ENCODE measurements around the gene TOLLIP. TPM values are rescaled to one million over a fixed set of nuclear protein-coding genes. Genes with fewer than 3 reads are reported as not detected.

The TOLLIP gene
- total RNA-seq, 4 donors from 2014 or later, result 53.0 to 106 (median 63.6) TPM

DNA sequence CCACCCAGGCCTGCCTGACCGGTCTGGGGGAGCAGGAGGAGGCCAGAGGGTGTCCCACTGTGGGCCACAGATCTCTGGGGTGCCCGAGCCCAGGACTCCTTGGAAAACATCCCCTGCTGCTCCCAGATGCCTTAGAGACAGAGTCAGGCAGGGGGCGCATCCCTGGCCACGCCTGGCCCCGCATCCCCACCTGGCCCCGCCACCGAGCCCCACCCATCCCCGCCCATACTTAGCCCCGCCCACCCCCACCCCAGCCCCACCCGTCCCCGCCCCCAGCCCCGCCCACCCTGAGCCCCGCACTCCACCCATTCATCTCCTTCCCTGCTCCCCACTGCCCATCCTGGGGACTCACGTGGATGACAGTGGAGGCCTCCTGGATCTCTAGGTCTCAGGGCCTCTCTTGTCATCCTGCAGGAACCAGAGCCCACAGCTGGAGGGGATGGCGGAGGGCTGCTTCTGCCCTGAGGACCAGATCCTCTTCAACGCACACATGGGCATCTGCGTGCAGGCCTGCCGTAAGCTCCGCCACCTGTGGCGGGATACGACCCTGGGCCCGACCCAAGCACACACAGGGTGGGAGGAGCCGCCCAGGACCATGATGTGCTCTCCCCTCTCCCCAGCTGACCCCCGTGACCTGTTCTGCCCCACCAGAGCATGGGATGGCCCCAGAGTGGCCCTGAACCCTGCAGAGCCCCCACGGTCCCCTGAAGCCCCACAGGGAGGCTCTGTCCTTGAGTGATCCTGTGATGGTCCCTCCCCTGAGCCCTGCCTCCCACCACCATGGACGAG lies 53.0 kb downstream of the TOLLIP start:
- 63% methylated on average over 4 of the region's 26 CpGs; no CpG with 5 or more reads in 1 of the 2 donors for WGBS, 2 donors
- no peak for TF ChIP-seq CTCF (IDR thresholded peaks at IDR 0.05)
- no peak for TF ChIP-seq POLR2A (IDR thresholded peaks at IDR 0.05)
- no peak for DNase-seq
- no peak overlapping the region for H3K4me3 ChIP-seq
- intact Hi-C loops (cut with DNase I), result no loop called here
- H3K4me1 ChIP-seq, result peaks cover 0 to under 1% (median 0%) of the 10 kb centered on the region in 3 donors
- H3K27me3 ChIP-seq, result peaks cover 0 to 9% (median 0%) of the 10 kb centered on the region in 4 donors
- no peaks in the 10 kb centered on the region for H3K36me3 ChIP-seq
- H3K27ac ChIP-seq, result no peak overlapping the region
- no peaks in the 10 kb centered on the region for H3K9me3 ChIP-seq

DNA sequence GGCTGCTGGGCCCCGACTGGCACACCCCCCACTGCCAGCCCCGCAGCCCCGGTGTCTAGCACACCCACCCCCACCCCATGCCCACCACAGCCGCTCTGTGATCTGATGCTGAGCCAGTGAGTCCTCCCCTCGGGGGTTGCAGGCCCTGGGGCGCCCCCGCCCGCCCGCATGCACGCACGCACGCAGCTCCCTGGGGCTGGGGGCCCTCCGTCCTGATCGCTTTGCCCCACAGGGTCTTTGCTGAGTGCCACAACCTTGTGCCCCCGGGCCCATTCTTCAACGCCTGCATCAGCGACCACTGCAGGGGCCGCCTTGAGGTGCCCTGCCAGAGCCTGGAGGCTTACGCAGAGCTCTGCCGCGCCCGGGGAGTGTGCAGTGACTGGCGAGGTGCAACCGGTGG lies 54.3 kb downstream of the TOLLIP start:
- Histone ChIP-seq H3K36me3 (no peaks in the 10 kb centered on the region), H3K4me1 (no peaks in the 10 kb centered on the region), H3K4me3 (no peak overlapping the region), H3K27ac (no peak overlapping the region), H3K9me3 (no peaks in the 10 kb centered on the region), H3K27me3 (peaks cover 0 to 9% (median 0%) of the 10 kb centered on the region in 4 donors)
- no peak for DNase-seq
- TF ChIP-seq CTCF (IDR thresholded peaks at IDR 0.05) (no peak), POLR2A (IDR thresholded peaks at IDR 0.05) (no peak)
- 78% methylated on average over 6 of the region's 24 CpGs; no CpG with 5 or more reads in 1 of the 2 donors for WGBS, 2 donors
- intact Hi-C loops (cut with DNase I), result no loop called here

DNA sequence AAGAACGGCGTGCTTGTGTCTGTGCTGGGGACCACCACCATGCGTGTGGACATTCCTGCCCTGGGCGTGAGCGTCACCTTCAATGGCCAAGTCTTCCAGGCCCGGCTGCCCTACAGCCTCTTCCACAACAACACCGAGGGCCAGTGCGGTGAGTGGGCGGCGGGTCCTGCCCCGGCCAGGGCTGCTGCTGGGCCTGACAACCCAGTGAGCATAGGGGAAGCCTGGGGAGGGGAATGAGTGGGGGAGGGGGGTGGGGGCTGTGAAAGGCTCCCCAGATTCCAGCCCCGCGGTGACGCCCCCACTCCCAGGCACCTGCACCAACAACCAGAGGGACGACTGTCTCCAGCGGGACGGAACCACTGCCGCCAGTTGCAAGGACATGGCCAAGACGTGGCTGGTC lies 54.7 kb downstream of the TOLLIP start:
- intact Hi-C loops (cut with DNase I), result no loop called here

DNA sequence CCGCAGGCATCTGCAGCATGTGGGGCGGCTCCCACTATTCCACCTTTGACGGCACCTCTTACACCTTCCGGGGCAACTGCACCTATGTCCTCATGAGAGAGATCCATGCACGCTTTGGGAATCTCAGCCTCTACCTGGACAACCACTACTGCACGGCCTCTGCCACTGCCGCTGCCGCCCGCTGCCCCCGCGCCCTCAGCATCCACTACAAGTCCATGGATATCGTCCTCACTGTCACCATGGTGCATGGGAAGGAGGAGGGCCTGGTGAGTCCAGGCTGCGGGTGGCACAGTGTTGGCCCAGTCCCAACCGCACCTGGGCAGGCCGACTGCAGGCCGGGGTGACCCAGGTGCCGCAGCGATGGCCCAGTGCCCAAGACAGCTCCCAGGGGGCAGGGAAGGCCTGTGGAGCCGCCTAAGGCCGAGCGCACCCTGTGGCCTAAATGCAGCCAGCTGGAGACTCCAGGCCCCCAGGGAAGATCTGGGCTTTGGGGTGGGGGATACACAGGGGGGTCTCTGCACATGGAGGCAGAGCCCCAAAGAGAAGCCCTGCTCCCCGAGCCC lies 55.3 kb downstream of the TOLLIP start:
- intact Hi-C loops (cut with DNase I), result no loop called here
- Histone ChIP-seq H3K27me3 (peaks cover 0 to 9% (median 0%) of the 10 kb centered on the region in 4 donors), H3K27ac (no peak overlapping the region), H3K9me3 (no peaks in the 10 kb centered on the region), H3K4me3 (no peak overlapping the region), H3K4me1 (no peaks in the 10 kb centered on the region), H3K36me3 (no peaks in the 10 kb centered on the region)
- no peak for DNase-seq
- 83 to 93% methylated on average over 5 to 8 of the region's 22 CpGs for WGBS, 2 donors
- TF ChIP-seq POLR2A (IDR thresholded peaks at IDR 0.05) (no peak), CTCF (IDR thresholded peaks at IDR 0.05) (no peak)

More for the DNA sequence above, 54.7 kb downstream of the TOLLIP start:
- Histone ChIP-seq H3K27me3 (peaks cover 0 to 9% (median 0%) of the 10 kb centered on the region in 4 donors), H3K4me3 (no peak overlapping the region), H3K36me3 (no peaks in the 10 kb centered on the region), H3K4me1 (no peaks in the 10 kb centered on the region), H3K27ac (no peak overlapping the region), H3K9me3 (no peaks in the 10 kb centered on the region)
- DNase-seq, result no peak
- TF ChIP-seq CTCF (IDR thresholded peaks at IDR 0.05), result no peak
- no peak for TF ChIP-seq POLR2A (IDR thresholded peaks at IDR 0.05)
- 78 to 90% methylated on average over 6 of the region's 19 CpGs for WGBS, 2 donors

DNA sequence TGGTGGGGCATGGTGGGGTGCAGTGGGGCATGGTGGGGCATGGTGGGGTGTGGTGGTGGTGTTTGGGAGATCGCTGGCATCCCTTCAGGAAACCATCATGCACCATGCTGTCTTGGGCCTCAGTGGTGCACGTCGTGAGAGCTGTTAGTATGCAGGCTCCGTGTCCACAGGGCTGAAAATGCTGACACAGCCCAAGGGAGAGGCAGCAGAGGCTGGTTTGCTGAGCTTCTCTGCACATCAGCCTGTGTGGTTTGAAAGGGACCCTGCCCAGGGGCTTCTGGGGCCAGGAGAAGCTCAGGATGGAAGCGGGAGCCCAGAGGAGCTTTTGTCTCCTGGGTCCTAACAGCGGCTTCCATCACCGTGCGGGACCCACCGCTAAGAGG lies 56.3 kb downstream of the TOLLIP start:
- 81 to 100% methylated on average over 5 to 9 of the region's 9 CpGs for WGBS, 2 donors
- Histone ChIP-seq H3K36me3 (no peaks in the 10 kb centered on the region), H3K4me3 (no peak overlapping the region), H3K27me3 (peaks cover 0 to 9% (median 0%) of the 10 kb centered on the region in 4 donors), H3K27ac (no peak overlapping the region), H3K4me1 (no peaks in the 10 kb centered on the region), H3K9me3 (no peaks in the 10 kb centered on the region)
- no peak for DNase-seq
- intact Hi-C loops (cut with DNase I), result no loop called here
- no peak for TF ChIP-seq CTCF (IDR thresholded peaks at IDR 0.05)
- TF ChIP-seq POLR2A (IDR thresholded peaks at IDR 0.05), result no peak

Measured in esophagus squamous epithelium (tissue), 5 donors.